GM21390 (cell line): Measurements from ENCODE around the gene FHIT.

Experiments
- ATAC-seq: cut with Tn5 transposase; IDR thresholded peaks from one replicate; pipeline ENCODE4 v1.9.1; 2021; ENCODE audit not compliant: unreplicated experiment

FHIT gene

GRCh38 chr3:60033901-60034453, 1217.3 kb downstream of the FHIT start:
- no peak for ATAC-seq

DNA sequence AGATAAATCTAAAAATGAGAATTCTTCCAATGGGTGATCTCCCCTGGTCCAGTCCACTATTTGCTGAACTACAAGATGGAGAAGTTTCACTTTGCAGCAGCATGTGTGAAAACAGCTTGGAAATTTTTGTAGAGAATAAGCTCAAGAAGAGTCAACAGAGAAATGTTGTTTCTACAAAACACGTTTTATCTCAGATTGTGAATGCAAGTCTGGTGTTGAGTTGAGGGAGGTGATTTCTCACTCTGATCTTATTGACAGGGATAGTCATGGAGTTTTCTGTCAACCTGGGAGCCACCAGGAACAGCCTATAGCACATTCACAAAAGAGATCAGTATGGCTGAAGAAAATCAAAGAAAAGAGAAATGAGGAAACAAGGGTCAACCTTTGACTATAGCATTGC, 1220.3 kb downstream of the FHIT start:
- ATAC-seq = no peak

DNA sequence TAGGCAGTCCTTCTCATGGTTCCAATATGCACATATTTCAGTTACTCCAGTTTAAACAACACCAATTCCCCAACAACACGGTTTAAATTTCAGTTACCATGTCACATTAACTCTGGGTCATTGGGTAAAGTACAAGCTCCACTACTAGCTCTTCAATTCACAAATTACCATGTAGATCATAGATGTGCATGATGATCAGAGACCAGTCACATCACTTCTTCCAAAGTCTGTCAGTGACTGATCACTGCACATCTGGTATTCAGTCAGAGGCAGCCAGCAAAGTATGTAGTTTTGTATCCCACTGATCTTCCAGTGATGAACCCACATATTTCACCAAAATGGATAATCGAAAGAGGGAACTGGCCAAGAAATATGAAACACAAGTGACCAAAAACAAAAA, 1223.0 kb downstream of the FHIT start:
- no peak for ATAC-seq

DNA sequence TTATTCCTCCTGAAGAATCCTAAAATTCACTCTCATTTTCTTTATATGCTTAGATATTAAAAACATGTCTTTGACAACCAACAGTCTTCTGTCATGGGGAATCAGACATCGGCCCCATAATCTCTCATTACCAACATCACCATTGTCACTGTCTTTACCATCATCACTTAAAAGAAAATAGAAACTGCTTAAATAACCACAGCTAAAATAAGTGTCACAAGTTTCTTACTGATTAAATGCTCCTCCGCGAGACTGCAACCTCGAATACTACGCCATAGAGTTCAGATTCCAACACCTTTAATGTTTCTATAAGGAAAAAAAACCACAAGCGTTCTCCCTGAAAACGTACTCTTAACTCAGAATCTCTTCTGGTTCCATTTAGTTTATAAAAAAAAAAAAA, 1223.9 kb downstream of the FHIT start:
- ATAC-seq = no peak

- ATAC-seq = no peak
Observed at GRCh38 chr3:60025096-60026050, 1225.9 kb downstream of the FHIT start.

DNA sequence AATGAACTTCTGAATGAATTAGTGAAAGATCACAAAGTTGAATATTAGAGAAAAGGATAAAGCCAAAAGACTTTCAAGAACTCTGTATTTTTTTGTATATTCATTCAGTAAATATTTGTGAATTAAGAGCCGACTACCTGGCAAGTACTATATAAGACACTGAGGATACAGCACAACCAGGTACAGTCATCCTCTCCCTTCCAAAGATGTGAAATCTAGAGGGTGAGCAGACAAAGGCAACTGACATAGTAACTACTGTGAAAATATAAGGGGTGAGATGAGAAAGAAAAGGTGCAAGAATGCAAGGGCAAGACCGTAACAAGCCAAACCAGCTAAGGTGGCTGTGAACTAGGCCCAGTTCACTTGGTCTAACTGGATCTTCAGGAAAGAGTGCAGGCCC, 1226.9 kb downstream of the FHIT start:
- no peak for ATAC-seq

DNA sequence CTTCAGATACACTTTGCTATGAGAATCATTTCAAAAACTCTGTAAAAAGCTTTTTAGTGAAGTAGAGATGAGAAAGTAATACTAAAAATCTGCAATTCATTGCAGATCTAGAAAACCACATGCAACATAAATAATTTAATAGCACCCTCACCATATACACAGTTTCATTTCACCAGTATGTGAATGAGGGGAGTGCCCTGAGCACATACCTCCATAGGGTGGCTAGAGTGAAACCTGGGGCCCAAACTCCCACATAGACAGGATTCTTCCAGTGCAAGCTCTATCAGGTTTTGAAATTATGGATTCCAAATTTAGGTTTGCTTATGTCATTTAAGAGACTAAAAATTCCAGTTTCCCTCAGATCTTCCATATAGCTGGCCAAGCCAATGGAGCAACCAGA, 1228.1 kb downstream of the FHIT start:
- no peak for ATAC-seq

DNA sequence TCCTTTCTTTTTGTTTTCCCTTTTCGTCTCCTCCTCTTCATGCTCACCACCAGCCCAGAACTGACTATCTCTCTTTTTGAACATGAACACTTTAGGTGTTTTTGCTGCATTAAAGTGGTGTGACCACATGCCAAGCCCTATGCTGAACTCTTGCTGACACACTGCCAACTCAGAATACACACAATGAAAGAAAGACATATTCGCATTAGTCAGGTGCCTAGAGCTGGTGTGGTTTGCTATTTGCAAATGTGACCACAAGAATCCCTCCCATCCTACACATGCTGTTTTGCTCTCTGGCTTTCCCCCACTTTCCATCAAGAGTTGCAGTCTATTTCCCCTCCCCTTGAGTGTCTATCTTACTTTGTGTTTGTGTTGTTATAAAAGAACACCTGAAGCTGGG, 1233.6 kb downstream of the FHIT start:
- ATAC-seq = no peak

DNA sequence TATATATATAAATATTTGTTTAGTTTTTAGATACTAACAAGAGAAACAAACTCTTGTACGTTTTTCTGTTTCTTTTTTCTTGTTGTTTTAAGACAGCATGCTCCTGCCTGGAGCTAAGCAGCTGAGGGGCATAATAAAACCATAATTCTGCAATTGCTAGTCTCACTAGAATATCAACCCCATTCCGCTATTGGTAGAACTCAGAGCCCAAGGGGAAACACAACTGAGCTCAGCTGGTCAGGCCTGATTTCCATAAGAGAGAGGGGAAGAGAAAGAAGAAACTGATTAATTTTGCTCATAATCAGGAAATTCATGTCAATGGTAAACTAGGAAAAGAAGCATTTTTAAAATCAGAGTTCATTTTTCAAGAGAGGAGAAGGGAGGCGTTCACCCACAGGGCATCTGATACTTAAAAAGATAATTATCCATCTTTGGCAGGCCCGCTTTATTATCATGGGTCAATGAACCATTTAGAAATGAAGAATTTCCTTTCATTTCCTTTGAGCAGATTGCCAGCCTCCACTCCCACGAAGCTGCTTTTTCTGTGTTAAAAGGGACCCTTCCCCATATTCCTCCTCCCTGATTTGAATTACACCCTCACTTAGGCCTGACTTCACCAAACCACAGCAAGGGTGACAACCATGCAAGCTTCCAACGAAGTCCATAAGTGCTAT, 1236.1 kb downstream of the FHIT start:
- ATAC-seq = no peak

DNA sequence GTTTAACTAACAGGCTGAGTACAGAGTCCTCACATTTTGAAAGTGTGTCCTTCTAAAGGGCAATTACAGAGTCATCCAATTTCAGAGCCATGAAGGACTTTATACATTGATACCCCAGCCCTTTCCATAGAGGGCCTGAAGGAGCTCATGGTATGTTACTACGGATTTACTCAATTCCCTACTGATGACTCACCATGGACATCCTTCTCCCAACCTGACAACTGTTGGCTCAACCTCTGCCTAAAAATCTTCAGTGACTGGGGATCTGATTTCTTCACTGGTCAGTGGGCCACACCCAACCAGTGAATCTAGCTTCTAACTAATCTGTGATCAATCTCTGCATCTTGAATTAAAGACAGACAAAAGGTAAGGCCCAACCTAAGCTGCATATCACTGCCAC, 1238.0 kb downstream of the FHIT start:
- no peak for ATAC-seq

GRCh38 chr3:60011218-60011617, 1240.0 kb downstream of the FHIT start:
- no peak for ATAC-seq

GRCh38 chr3:60010781-60011180, 1240.5 kb downstream of the FHIT start:
- ATAC-seq = peak; percentile 99

DNA sequence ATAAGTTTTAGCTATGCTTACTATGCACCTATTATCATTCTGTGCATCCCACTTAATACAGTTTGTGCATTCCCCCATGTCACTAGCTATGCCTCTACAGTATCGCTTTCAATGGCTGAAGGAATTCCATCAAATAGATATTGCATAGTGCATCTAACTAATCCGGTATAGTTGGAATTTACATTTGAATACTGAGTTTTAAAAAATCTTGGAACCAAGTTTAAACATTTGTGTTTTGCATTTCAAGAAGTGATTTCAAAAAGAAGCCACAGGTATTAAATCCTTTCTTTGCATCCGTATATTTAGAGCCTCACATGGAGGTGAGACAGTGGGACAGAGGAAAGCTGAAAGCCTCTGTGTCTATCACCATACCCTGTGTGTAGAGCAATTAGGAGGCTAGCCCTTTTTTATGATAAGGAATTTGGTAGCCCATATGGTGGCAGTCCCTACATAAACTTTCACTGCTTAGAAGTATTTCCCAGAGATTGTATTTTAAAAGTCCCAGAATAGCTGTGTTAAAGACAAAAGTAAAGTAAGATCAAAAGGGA, 1241.2 kb downstream of the FHIT start:
- no peak for ATAC-seq

- ATAC-seq = no peak
Observed at GRCh38 chr3:60001369-60001768, 1249.9 kb downstream of the FHIT start.

GRCh38 chr3:60000311-60001105, 1250.7 kb downstream of the FHIT start:
- no peak for ATAC-seq

DNA sequence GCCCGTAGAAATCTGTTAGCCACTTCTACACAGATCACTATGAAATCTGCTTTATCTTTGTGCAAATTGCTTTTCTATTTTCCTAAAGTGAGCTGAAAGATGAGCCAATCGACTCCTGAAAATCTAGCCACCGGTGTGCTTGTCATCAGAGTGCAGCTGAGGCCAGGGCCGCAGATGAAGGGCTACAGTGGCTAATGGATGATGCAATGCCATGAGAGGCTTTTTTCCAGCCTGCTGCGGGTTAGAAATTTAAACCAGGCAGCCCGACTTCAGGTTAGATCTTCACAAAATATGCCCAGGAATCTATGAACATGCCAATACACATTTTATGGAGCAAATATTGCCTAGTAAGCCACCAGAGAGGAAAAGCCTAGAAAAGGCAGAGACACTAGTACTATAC, 1253.2 kb downstream of the FHIT start:
- ATAC-seq = no peak

- no peak for ATAC-seq
Observed at GRCh38 chr3:59997583-59997982, 1253.7 kb downstream of the FHIT start.

DNA sequence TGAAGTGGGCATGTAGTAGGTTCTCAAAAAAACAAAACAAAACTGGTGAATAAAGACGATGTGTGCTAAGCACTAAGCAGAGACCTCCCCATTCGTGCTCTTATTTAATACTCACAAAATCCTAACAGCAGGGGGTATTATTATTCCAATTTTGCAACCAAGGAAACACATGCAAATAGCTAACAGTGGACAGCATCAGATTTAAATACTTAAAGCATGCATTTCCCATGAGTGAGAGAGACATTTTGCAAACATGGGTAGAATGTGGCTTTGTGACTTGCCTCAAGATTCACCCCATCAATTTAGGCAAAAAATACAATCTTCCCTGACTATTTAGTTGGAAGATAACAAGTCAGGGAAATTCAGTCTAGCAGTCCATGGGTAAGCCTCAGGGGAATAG, 1255.2 kb downstream of the FHIT start:
- no peak for ATAC-seq

GRCh38 chr3:59995563-59995962, 1255.7 kb downstream of the FHIT start:
- ATAC-seq = no peak

- ATAC-seq = no peak
Observed at GRCh38 chr3:59994732-59995304, 1256.4 kb downstream of the FHIT start.

DNA sequence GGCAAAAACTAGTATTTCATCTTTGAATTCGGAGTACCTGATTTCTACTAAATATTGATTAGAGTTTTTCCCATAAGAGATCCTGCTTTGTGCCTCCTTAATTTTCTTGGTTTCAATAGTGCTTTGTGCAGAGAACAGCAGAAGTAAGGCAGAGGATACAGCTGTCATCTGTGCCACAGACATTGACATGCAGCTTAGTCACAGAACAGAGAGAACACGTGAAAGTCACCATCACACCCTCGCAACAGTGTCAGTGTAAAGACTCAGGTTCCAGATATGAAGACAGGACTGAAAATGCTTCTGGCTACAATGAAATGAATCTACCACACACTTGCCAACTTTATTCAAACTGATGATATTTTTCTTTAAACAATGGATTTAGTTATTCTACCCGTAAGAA, 1258.7 kb downstream of the FHIT start:
- ATAC-seq = no peak
